Neural cell (in vitro differentiated cells): ENCODE results near the gene RIMS1.
A peak's percentile ranks its signal among the peaks of the same experiment; 100 is the strongest.

Experiments
- CTCF ChIP-seq: fragments of 450-650 bp; IDR thresholded peaks from 2 replicates; pipeline ENCODE4 v1.5.1; 2014; ENCODE audit warnings: antibody characterized with exemption, mild to moderate bottlenecking, moderate library complexity; ENCODE audit not compliant: poor library complexity, severe bottlenecking
- POLR2AphosphoS5 ChIP-seq: IDR thresholded peaks from 2 replicates; pipeline ENCODE4 v1.6.1; 2012
- REST ChIP-seq: IDR thresholded peaks from 2 replicates; pipeline ENCODE4 v1.6.1; 2012; ENCODE audit warnings: borderline replicate concordance

- TF ChIP-seq CTCF, result peak; percentile 86
- TF ChIP-seq POLR2AphosphoS5, result peak; percentile 65
- TF ChIP-seq REST, result peak; percentile 76
These were observed at the start of gene RIMS1 for GRCh38 chr6:71886184-71887005.
